GM10248 (cell line): ENCODE data around the gene BNIPL.

Source experiments
- CTCF ChIA-PET: fragments of 300-600 bp; sonication (Branson Sonifier 250); formaldehyde crosslinking; extraction: SDS; loops from one replicate; lab custom pipeline; 2021; ENCODE audit warnings: antibody characterized with exemption; lab: Yijun Ruan, JAX
- POLR2A ChIA-PET: fragments of 350-650 bp; sonication (Branson Sonifier 250); formaldehyde crosslinking; extraction: SDS; loops from one replicate; lab custom pipeline; 2020; ENCODE audit warnings: antibody characterized with exemption; lab: Yijun Ruan, JAX
- DNase-seq: peaks from one replicate; pipeline ENCODE4 v3.0.0; 2012; ENCODE audit errors: extremely low spot score
- CTCF ChIP-seq: IDR thresholded peaks from 2 replicates; pipeline ENCODE4 v1.5.1; 2012; ENCODE audit warnings: mild to moderate bottlenecking, low read depth; ENCODE audit errors: extremely low read depth, missing control alignments, control extremely low read depth

Gene BNIPL

DNA sequence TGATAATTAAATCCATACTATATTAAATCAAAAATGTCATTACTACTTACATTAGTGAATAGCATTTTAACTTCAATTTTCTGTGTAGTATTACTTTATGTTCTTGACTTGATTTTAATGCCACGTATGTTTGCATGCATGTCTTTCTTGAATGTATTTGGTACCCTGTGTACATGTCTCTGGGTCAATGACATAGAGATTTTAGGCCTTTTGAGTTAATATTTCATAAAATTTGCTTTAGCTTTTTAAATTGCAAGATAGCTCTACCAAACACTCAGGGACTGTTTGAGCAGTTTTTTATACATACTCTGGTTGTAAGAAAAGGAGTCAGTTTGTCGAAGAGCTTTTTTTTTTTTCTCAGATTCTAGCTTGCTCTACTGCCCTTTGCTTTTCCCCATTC is 25.3 kb downstream of the BNIPL start:
- ChIA-PET CTCF (interaction anchor here (0.7 to 9.5 kb wide), 4 partner anchors 10 to 56 kb away, joined by 3 to 69 read pairs (median 28); partner anchors contain the start of genes C1orf56 and GABPB2), POLR2A (no interaction called here)

DNA sequence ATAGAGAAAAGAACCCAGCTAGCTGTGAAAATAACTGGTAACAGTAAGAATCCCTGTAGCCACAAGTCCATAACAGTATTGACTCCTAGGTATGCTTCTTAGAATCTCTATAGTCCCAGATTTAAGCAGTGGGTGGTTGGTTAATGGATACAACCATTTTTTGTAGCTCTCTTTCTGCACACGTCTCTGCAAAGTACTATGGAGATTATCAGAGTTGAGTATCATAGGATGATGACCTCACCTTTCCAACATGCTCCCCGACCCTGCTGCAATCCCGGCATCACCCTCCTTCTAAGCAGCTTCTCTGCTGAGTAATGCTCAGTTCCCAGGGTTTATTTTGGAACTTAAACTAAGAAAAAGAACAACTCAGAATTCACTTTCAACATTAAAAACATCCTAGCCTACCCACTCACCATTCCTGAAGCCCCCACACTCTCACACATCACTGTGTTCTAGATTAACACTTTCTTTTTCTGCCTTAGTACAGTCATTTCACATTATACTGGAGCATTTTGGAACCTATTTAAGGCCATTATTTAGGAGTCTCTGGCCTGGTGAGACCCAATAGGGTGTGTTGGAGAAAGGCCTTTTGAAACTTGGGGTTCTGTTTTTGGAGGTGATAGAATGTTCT is 26.5 kb downstream of the BNIPL start:
- ChIA-PET CTCF (interaction anchor here (1.0 to 9.5 kb wide), 3 partner anchors 9 to 14 kb away, joined by 3 to 69 read pairs (median 52); partner anchors contain the start of genes C1orf56 and GABPB2), POLR2A (no interaction called here)
- no peak for TF ChIP-seq CTCF
- DNase-seq: no peak

More for the DNA sequence above, 25.3 kb downstream of the BNIPL start:
- no peak for TF ChIP-seq CTCF
- DNase-seq: no peak

GRCh38 chr1:151065089-151065645 is 28.8 kb downstream of the BNIPL start:
- no peak for TF ChIP-seq CTCF
- POLR2A ChIA-PET: no interaction called here
- no peak for DNase-seq
- CTCF ChIA-PET: interaction anchor here (1.0 to 1.6 kb wide), 6 partner anchors 15 to 41 kb away, joined by 3 to 6 read pairs (median 4); partner anchors contain the start of gene C1orf56

GRCh38 chr1:151067185-151067584 is 30.8 kb downstream of the BNIPL start:
- ChIA-PET POLR2A (interaction anchor here (0.5 kb wide), 1 partner anchor 36 kb away, joined by 5 read pairs; no protein-coding TSS in a partner anchor), CTCF (interaction anchor here (0.8 to 0.9 kb wide), 2 partner anchors 14 to 33 kb away, joined by 3 read pairs; no protein-coding TSS in a partner anchor)
- TF ChIP-seq CTCF: no peak
- no peak for DNase-seq

DNA sequence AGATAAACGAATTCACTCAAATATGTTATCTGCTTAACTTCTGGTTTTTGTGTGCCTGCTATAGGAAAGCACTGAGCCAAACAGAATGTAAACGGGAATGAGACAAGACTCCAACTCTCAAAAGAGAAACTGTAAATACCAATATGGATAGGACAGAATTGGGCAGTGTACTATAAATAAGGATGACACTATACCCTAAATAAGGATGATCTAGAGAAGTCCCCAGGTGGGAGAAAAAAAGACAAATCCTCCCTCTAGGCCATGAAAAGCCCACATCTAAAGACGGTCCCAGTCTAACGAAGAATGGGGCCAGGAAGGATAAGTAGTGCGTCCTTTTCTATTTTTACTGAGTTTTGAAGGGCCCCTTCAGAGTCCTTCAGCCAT is 32.7 kb downstream of the BNIPL start:
- POLR2A ChIA-PET: no interaction called here
- CTCF ChIA-PET: interaction anchor here (1.1 kb wide), 1 partner anchor 28 kb away, joined by 3 read pairs; no protein-coding TSS in a partner anchor
- no peak for TF ChIP-seq CTCF
- DNase-seq: no peak

DNA sequence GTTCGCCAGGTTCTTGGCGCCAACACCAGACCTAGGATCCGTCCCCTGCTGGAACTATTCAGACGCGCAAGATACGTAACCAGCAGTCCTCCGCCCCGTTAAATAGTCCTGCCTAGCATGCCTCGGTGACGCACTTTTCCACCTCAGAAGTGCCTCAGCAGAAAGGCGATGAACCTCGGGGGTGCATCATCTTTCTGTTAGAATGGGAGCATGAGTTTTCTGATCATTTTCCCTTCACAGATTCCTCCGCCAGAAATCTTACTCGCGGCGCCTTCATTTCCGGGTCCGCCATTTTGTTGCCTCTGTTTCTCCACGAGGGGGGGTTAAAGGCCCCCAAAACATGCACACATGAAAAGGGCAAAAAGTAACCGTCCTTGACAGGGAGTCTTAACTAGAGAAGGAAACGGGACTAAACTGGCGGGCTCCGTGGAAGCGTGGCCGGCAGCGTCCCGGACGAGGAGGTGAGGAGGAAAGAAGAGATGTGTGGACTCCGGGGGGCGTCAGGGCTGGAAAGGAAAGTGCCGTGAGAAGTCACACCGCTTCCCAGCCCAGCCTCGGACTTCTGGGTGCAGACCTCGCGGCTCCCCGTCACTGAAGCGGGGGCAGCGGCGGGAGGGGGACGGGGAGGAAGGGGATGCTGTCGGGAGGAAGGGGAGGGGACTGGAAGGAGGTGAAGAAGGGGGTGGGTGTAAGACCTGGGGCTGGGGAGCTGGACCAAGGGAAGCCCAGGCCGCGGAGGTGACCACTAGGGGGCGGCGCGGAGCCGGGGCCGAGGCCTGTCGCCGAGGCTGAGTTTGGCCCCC is 34.3 kb downstream of the BNIPL start, which contains the start of gene GABPB2:
Gene GABPB2 (plus strand): TSS at position 288 of the 803 bp plus-strand sequence. CDS start 17,429 bp downstream, outside the sequence.
- ChIA-PET POLR2A (interaction anchor here (0.7 to 1.3 kb wide), 2 partner anchors 13 to 26 kb away, joined by 3 to 4 read pairs; no protein-coding TSS in a partner anchor), CTCF (interaction anchor here (0.6 to 4.1 kb wide), 25 partner anchors 11 to 693 kb away, joined by 3 to 52 read pairs (median 3); partner anchors contain the start of genes C1orf56, CDC42SE1, MINDY1 and MLLT11)
- TF ChIP-seq CTCF: peak; percentile 87
- DNase-seq: peak; percentile 92
